COLO668 (cell line): ENCODE data around the gene PTX4.
"Not testable (repeated sequence)": the region's sequence is repeated elsewhere in the genome, so short reads cannot be mapped to it uniquely, and the experiment has no call there.

ENCODE experiments used
- DNase-seq: peaks from one replicate; lab custom pipeline; 2025; ENCODE audit not compliant: unreplicated experiment; lab: John Stamatoyannopoulos, UW

PTX4 gene

GRCh38 chr16:1486551-1487390 lies 2.0 kb downstream of the PTX4 start:
- no peak for DNase-seq

DNA sequence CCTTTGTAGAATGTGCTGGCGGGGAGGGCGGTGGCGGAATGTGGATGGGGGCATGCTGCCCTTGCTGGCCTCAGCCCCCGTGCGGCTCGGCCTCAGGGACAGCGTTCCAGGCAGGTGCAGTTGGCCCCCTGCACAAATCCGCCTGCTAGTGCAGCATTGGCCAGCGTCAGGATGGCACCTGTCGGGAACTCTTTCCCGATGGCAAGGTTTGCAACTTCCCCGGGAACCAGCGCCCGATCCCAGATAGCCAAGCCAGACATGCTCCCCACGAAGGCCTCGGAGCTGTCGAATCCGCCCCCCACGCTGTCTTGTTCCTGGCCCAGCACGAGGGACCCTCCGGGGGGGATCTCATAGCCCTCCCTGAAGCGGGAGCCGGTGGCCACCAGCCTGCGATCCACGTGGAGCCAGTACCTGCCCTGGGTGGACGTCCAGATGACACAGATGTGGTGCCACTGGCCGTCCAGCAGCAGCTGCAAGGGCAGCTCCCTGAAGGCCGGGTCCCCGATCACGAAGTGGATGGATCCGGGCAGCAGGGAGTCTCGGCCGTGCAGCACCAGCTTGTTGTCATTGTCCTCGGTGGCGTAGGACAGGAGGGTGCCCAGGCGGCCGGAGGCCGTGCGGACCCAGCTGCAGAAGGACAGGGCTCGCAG lies 2.8 kb downstream of the PTX4 start:
- no peak for DNase-seq

DNA sequence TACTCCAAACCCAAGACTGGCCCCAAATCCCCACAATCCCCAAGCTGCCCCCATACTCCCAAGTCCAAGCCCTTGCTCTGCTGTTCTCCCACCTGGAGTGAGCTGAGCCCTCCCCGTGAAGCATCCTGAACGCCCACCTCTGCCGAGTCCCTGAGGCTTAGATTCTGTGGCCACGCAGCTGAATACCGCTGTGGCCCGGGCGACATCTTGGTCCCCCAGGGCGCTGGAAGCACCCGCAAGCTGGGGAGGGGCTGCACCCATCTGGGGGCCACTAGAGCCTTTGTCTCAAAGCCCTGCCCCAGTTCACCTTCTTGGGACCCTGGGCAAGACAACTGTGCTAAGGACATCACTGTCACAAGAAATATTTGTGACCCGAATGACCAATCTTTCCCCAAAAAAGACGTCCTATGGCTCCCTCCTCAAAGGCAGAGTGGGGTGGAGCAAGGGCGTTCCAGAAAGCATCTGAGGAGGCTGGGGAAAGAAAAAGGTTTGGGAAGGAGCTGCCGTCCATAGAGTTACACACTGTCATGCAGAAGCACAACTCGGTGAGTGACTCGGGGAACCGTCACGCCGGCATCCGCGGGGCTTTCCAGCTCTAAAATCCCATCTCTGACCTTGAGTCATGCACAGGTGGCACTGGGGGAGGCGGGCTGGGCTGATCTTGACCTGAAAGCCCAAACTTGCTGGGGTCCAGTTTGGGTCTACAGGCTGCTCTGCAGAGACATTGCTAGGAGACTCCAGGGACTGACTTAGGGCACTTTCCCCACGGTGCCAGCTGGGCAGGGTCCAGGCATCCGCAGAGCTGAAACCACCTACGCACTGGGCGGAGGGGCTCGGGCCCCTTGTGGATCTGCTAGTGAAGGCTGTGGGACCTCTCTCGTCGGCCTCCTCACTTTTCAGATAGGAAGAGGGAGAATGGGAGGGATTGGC lies 6.6 kb downstream of the PTX4 start:
- no peak for DNase-seq

- not testable (repeated sequence) for DNase-seq
Measured at GRCh38 chr16:1478937-1479336, 9.8 kb downstream of the PTX4 start.

- no peak for DNase-seq
Measured at GRCh38 chr16:1477033-1477432, 11.7 kb downstream of the PTX4 start.

DNA sequence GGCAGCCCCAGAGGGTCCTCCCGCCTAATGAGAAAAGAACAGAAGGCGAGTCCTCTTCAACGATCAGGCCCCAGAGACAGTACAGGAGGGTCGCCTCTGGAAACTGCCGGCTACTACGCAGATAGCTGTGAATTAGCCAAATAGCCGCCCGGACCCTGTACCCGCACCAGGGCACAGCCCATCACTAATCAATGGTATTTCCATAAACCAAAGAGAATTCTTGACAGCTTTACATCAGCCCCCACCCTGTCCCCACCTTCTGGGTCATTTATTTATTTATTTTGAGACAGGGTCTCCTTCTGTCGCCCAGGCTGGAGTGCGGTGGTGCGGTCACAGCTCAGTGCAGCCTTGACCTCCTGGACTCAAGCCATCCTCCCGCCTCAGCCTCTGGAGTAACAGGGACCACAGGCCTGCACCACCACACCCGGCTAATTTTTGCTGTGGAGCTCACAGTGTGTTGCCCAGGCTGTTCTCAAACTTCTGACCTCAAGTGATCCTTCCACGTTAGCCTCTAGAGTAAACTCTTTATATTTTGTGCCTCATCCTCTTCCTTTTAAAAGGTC lies 13.1 kb downstream of the PTX4 start:
- no peak for DNase-seq

DNA sequence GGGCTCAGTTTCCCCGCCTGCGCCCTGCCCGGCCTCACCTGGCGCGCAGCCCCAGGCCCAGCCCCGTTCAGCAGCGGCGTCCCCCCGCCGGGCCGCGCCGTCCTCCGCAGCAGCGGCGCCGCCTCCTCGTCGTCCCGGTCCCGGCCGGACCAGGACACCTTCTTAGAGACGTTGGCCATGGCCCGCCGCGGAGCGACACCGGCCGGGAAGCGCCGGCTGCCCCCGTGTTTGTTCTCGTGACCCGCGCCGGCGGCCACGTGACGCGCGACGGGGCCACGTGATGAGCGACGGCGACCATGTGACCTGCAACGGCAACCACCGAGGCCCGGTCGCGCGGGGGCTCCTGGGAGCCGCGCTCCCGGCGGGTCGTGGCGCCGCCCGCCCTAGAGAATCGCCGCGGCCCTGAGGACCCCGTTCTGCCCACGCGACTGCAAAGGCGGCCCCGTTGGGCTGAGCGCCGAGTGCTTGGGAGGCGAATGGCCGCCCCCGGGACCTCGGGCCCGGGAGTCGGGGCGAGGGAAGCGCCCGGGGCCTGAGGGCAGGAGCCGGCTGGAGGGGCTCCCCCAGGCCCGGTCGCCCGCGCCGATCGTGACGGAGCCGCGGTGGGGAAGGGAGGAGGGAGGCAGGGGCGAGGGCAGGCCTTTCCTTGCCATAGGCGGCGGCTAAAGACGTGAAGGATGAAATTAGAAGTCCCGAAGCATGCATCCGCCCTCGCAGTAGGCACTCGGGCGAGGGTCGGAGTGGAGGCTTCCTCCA lies 13.8 kb downstream of the PTX4 start, which contains the start of gene CLCN7:
CLCN7 (minus strand) TSS at position 233 of the 756 bp plus-strand sequence; CDS start at position 179, 54 bp downstream.
- DNase-seq: peak; percentile 93

GRCh38 chr16:1474082-1474795 lies 14.5 kb downstream of the PTX4 start:
- DNase-seq: peak; percentile 43

- no peak for DNase-seq
Measured at GRCh38 chr16:1472974-1473373, 15.8 kb downstream of the PTX4 start.

DNA sequence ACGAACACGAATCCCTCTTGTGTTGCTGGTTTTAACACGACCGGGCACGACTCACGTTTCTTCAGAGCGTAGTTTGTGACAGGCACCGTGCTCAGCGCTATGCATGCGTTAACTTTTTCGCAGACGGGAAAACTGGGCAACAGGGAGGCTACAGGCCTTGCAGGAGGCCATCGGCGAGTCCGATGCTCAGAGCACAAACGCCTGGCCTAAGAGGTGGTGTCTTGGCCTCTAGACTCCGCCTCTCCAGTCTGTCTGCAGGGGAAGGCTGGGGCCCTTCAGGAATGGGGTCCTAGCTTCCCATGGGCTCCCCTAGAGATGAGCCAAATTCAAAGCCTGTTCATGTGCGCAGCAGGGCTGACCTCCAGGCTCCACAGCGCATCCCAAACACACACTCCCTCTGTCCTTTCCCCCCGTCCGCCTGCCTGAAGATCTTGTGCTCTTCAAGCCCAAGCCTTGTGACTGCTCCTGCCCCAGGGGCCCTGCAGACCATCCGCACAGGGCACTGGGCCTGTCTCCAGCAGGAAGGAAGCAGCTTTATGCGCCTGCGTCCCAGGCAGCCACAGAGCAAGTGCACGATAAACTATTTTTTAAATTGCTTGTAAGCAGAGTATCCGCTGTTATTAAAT lies 17.1 kb downstream of the PTX4 start:
- no peak for DNase-seq

- DNase-seq: no peak
Measured at GRCh38 chr16:1470481-1471251, 18.1 kb downstream of the PTX4 start.

- no peak for DNase-seq
Measured at GRCh38 chr16:1469693-1470201, 19.0 kb downstream of the PTX4 start.

- DNase-seq: not testable (repeated sequence)
Measured at GRCh38 chr16:1469141-1469540, 19.6 kb downstream of the PTX4 start.

DNA sequence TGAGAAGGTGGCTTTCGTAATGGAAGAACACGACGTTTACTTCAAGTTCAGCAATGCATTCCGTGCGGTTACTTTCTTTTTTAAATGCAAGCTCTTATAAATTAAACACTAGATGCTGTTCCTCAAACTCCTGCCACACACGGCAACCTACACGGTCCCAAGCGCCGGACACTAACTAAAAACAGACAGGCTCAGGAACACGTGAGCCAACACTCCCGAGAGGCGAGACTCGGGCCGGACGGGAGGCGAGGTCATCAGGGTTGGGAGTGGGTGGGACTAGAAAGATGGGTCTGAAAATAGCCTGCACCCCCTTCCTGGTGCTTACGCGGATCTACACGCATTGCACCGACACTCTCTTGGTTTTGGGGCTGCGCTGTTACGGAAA lies 20.3 kb downstream of the PTX4 start:
- no peak for DNase-seq

GRCh38 chr16:1466968-1467521 lies 21.7 kb downstream of the PTX4 start:
- no peak for DNase-seq

DNA sequence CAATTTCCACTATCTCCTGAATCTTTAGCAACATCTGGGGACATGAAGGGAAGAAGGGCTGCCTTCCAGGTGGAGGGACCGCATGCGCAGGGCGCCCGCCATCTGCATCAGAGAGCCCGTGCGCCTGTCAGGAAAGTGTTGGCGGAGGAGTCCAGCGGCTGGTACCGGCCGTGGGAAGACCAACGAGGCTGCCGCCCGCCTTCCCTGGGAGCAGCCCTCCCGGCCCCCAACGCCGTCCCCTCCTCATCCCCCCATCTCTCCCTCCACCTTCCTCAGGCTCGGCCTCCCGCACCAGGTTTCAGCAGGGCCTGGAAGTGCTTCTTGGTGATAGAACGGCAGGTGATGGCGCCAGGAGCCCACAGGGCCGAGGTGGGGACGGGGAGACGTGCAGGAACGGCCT lies 22.7 kb downstream of the PTX4 start:
- DNase-seq: no peak

DNA sequence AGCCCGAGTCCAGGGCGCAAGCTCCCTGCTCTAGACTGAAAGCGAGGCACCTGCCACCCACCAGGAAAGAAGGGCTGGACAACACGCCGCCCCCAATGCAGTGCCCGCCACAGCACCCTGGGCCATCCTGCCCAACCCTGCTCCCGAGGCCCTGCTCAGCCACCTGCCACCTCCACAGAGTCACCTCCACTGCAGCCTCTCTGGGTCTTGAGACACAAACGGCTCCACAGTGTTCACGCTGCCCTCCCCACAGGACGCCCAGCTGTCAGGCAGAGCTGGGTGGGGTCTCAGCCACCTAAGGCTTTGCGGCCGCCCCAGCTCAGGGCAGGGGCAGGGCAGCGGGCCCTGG lies 23.2 kb downstream of the PTX4 start:
- DNase-seq: no peak
